Measurements from ENCODE around the gene SPX. TPM values are rescaled to one million over a fixed set of nuclear protein-coding genes. Genes with fewer than 3 reads are reported as not detected.

The SPX gene, protein sequence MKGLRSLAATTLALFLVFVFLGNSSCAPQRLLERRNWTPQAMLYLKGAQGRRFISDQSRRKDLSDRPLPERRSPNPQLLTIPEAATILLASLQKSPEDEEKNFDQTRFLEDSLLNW
- under 1 TPM; 0.36 to 0.94 TPM for total RNA-seq

GRCh38 chr12:21526053-21526452, at the start of gene SPX:
Gene SPX (plus strand): TSS chr12:21526296. CDS start chr12:21526473, 177 bp downstream.
- ChIA-PET POLR2A (no interaction called here), CTCF (interaction anchor here (1.8 kb wide), 1 partner anchor 154 kb away, joined by 6 read pairs; no protein-coding TSS in a partner anchor)
- H3K27me3 Mint-ChIP-seq, result peaks cover 21% of the 10 kb centered on the region
- peaks cover 4% of the 10 kb centered on the region for H3K9me3 Mint-ChIP-seq
- no peak for DNase-seq
- no peaks in the 10 kb centered on the region for H3K36me3 Mint-ChIP-seq
- intact Hi-C loops (cut with micrococcal nuclease), result loop anchor here (2.0 kb wide), 1 partner anchor 17 kb away; no protein-coding TSS in a partner anchor
- peaks cover 6% of the 10 kb centered on the region for H3K4me1 Mint-ChIP-seq (ENCODE audit: low read depth)
- no peak within 1 kb of the TSS for H3K27ac Mint-ChIP-seq
- peak within 1 kb of the TSS; percentile 73 for H3K4me3 Mint-ChIP-seq

GRCh38 chr12:21476949-21477348, 49.1 kb upstream of the SPX start:
- POLR2A ChIA-PET, result no interaction called here
- Mint-ChIP-seq H3K4me3 (no peak overlapping the region), H3K4me1 (ENCODE audit: low read depth) (peaks cover 14% of the 10 kb centered on the region), H3K9me3 (no peaks in the 10 kb centered on the region), H3K27me3 (no peaks in the 10 kb centered on the region), H3K36me3 (peaks cover 36% of the 10 kb centered on the region), H3K27ac (peak overlapping the region; percentile 73)
- intact Hi-C loops (cut with micrococcal nuclease), result loop anchor here (1.0 to 10.0 kb wide), 3 partner anchors 21 to 162 kb away; partner anchors contain the start of genes GOLT1B and RECQL
- CTCF ChIA-PET, result no interaction called here
- no peak for DNase-seq

DNA sequence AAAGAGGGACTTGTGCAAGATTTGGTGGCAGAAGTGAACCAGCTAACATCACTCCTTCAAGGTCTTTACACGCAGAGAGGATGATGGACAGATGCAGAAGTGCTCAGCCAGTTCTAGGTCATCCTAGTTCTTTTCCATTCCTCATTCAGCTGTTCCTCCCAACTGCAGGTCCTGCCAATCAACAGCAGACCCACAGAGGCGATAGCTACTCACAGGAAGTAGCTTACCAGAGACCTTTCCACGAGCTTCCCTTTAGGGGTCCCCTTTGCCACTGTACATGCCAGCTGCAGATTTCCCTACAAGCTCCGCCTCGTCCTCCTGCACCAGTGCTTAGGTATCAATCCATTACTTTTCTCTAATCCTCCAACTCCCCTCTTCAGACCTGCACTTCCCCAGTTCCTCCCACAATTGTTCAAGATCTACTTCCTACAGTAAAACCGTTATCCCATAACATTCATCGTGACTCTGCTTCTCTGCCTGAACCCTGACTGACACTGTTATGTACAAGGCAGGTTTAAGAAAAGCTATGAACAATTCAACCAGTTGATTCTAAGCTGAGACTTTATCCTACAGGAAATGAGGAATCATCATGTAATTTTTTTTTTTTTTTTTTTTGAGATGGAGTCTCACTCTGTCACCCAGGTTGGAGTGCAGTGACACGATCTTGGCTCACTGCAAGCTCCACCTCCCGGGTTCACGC, 47.2 kb upstream of the SPX start:
- no peaks in the 10 kb centered on the region for H3K9me3 Mint-ChIP-seq
- CTCF ChIA-PET, result interaction anchor here (1.6 kb wide), 1 partner anchor 15 kb away, joined by 4 read pairs; no protein-coding TSS in a partner anchor
- no peaks in the 10 kb centered on the region for H3K27me3 Mint-ChIP-seq
- peaks cover 14% of the 10 kb centered on the region for H3K4me1 Mint-ChIP-seq (ENCODE audit: low read depth)
- H3K4me3 Mint-ChIP-seq, result no peak overlapping the region
- peaks cover 24% of the 10 kb centered on the region for H3K36me3 Mint-ChIP-seq
- POLR2A ChIA-PET, result no interaction called here
- no peak for DNase-seq
- intact Hi-C loops (cut with micrococcal nuclease), result loop anchor here (10.0 kb wide), 1 partner anchor 164 kb away; no protein-coding TSS in a partner anchor
- no peak overlapping the region for H3K27ac Mint-ChIP-seq

DNA sequence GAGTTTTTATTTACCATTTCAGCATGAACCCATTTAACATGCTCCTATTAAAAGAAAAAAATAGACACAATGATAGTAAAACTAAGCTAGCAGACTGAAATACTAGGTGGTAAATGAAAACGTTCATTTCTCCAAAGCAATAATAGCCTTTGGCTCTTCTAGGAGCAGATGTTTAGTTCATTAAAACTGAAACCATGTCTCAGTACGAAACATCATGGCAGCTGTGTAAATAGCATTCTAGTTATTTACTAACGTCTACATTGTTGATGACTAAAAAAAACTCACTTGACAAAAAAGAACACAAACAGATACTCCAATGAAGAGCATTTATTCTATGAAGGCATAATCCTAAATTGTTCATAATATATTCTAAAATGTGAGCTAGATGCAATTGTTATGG, 42.6 kb upstream of the SPX start:
- intact Hi-C loops (cut with micrococcal nuclease), result no loop called here
- H3K36me3 Mint-ChIP-seq, result peaks cover 15% of the 10 kb centered on the region
- no peak for DNase-seq
- ChIA-PET CTCF (interaction anchor here (0.6 to 0.9 kb wide), 2 partner anchors 8 to 459 kb away, joined by 3 to 4 read pairs; no protein-coding TSS in a partner anchor), POLR2A (no interaction called here)
- H3K9me3 Mint-ChIP-seq, result no peaks in the 10 kb centered on the region
- no peak overlapping the region for H3K27ac Mint-ChIP-seq
- H3K4me1 Mint-ChIP-seq (ENCODE audit: low read depth), result peaks cover 4% of the 10 kb centered on the region
- H3K27me3 Mint-ChIP-seq, result no peaks in the 10 kb centered on the region
- no peak overlapping the region for H3K4me3 Mint-ChIP-seq

- Mint-ChIP-seq H3K27me3 (no peaks in the 10 kb centered on the region), H3K36me3 (peaks cover 34% of the 10 kb centered on the region), H3K27ac (no peak overlapping the region), H3K4me3 (no peak overlapping the region), H3K9me3 (no peaks in the 10 kb centered on the region), H3K4me1 (ENCODE audit: low read depth) (peaks cover 4% of the 10 kb centered on the region)
- intact Hi-C loops (cut with micrococcal nuclease), result no loop called here
- DNase-seq, result no peak
- CTCF ChIA-PET, result no interaction called here
- POLR2A ChIA-PET, result no interaction called here
Observed at GRCh38 chr12:21485998-21486397, 40.1 kb upstream of the SPX start.

- no peak for DNase-seq
- peaks cover 48% of the 10 kb centered on the region for H3K4me1 Mint-ChIP-seq (ENCODE audit: low read depth)
- H3K9me3 Mint-ChIP-seq, result no peaks in the 10 kb centered on the region
- ChIA-PET CTCF (no interaction called here), POLR2A (no interaction called here)
- intact Hi-C loops (cut with micrococcal nuclease), result loop anchor here (2.0 to 5.0 kb wide), 3 partner anchors 157 to 1128 kb away; partner anchors contain the start of genes CMAS, ETNK1 and LDHB
- H3K27ac Mint-ChIP-seq, result no peak overlapping the region
- H3K27me3 Mint-ChIP-seq, result no peaks in the 10 kb centered on the region
- H3K36me3 Mint-ChIP-seq, result peaks cover 44% of the 10 kb centered on the region
- peak overlapping the region; percentile 35 for H3K4me3 Mint-ChIP-seq
Observed at GRCh38 chr12:21499765-21500164, 26.3 kb upstream of the SPX start.

DNA sequence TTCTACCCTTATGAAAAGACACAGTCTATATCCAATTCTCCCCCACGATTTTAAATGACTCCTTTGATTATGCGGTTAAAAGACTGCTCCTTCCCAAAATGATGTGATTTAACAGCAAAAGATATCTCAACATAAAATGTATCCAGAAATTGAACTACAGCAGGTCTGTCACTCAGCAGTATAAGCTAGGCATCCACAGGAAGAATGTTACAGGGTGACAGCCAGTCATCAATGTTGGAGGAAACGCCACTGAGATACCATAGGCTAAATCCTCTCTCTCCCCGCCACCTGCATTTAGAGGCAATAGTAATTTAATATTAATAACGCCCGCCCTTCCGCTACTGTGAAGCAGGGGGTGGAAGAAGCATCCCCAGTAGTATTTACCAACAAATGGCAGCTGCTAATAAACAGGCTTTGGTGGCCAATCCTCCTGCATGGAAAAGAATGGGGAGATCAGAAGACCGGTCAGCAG, 25.3 kb upstream of the SPX start:
- H3K36me3 Mint-ChIP-seq, result peaks cover 36% of the 10 kb centered on the region
- H3K4me1 Mint-ChIP-seq (ENCODE audit: low read depth), result peaks cover 58% of the 10 kb centered on the region
- ChIA-PET POLR2A (interaction anchor here (0.6 to 3.0 kb wide), 6 partner anchors 10 to 546 kb away, joined by 3 to 26 read pairs (median 5); partner anchors contain the start of genes LDHB and PYROXD1), CTCF (interaction anchor here (1.4 kb wide), 1 partner anchor 180 kb away, joined by 9 read pairs; no protein-coding TSS in a partner anchor)
- no peaks in the 10 kb centered on the region for H3K27me3 Mint-ChIP-seq
- no peaks in the 10 kb centered on the region for H3K9me3 Mint-ChIP-seq
- intact Hi-C loops (cut with micrococcal nuclease), result loop anchor here (1.0 to 5.0 kb wide), 12 partner anchors 8 to 1126 kb away; partner anchors contain the start of genes C2CD5, CMAS, ETNK1 and LDHB
- DNase-seq, result no peak
- H3K4me3 Mint-ChIP-seq, result no peak overlapping the region
- no peak overlapping the region for H3K27ac Mint-ChIP-seq

DNA sequence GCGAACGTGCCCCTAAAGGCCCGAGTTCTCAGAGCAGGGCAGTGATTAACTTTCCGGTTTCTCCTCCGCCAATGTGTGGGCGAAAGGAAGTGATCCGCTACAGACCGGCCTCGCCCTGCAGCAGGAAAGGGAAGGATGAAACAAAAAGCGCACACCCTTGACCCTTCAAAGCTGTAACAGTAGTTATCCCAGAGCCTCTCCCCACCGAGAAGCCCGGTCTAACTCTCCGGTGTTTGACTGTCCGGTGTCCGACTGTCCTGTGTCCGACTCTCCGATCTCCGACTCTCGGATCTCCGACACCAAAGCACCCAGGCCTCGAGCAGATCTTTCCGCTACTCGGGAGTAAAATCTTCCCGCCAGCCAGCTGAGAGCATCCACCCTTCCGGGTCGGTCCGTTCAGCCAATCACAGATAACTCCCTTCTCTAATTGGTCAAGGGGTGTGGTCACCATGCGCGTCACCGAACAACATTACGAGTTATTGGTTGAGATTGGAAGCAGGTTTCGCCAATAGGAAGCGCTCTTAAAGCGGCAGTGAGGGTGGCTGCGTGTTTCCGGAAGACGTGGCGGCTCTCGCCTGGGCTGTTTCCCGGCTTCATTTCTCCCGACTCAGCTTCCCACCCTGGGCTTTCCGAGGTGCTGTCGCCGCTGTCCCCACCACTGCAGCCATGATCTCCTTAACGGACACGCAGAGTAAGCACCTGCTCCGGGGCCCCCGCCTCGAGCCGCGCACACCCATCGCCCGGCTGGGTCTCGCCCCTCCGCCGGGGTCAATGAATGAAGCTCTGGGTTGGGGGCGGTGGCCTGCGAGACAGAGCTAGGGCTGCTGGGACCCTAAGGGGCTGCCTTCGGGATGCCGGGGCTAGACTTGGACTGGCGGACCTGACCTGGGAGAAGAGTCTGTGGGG, 24.6 kb upstream of the SPX start, which contains the start of the genes GOLT1B and RECQL:
Gene GOLT1B, plus strand, starts transcription at position 532 of the 906 bp plus-strand sequence. Its CDS starts 135 bp downstream, at position 667.
Gene RECQL, minus strand, starts transcription at position 378 of the 906 bp plus-strand sequence. CDS start 2,065 bp downstream, outside the sequence.
- CTCF ChIA-PET, result interaction anchor here (1.4 kb wide), 1 partner anchor 179 kb away, joined by 9 read pairs; no protein-coding TSS in a partner anchor
- intact Hi-C loops (cut with micrococcal nuclease), result loop anchor here (1.0 to 5.0 kb wide), 12 partner anchors 8 to 1126 kb away; partner anchors contain the start of genes C2CD5, CMAS, ETNK1 and LDHB
- POLR2A ChIA-PET, result interaction anchor here (0.6 to 3.0 kb wide), 8 partner anchors 9 to 545 kb away, joined by 3 to 26 read pairs (median 5); partner anchors contain the start of genes LDHB and PYROXD1
- H3K27ac Mint-ChIP-seq, result no peak within 1 kb of the TSS
- no peak within 1 kb of the TSS for H3K4me3 Mint-ChIP-seq
- H3K36me3 Mint-ChIP-seq, result peaks cover 30% of the 10 kb centered on the region
- peak; percentile 95 for DNase-seq
- peaks cover 58% of the 10 kb centered on the region for H3K4me1 Mint-ChIP-seq (ENCODE audit: low read depth)
- no peaks in the 10 kb centered on the region for H3K27me3 Mint-ChIP-seq
- no peaks in the 10 kb centered on the region for H3K9me3 Mint-ChIP-seq

DNA sequence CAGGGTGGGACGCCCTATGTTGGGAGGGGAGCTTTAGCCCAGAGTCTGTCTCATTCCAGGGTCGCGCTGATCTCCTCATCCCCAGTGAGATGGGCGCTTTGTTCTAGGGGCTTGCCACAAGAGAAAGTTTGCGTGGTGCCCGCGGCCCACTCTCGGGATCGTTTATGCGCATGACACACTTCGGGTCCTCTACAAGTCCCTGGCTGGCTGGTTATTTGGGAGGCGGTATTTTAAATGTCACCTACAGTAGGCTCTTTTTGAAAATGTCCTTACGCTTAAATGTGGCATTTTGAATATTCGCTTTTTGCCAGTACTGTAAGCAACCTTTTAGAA, 24.0 kb upstream of the SPX start:
- intact Hi-C loops (cut with micrococcal nuclease), result loop anchor here (5.0 kb wide), 1 partner anchor 1125 kb away; the partner anchor contains the start of gene ETNK1

GRCh38 chr12:21502872-21503271, 23.2 kb upstream of the SPX start:
- POLR2A ChIA-PET, result interaction anchor here (1.9 to 3.0 kb wide), 3 partner anchors 8 to 155 kb away, joined by 5 to 26 read pairs (median 16); partner anchors contain the start of genes LDHB and PYROXD1

More for the DNA sequence above, 24.0 kb upstream of the SPX start:
- peak; percentile 55 for DNase-seq
- Mint-ChIP-seq H3K27ac (no peak overlapping the region), H3K36me3 (peaks cover 25% of the 10 kb centered on the region), H3K4me3 (no peak overlapping the region), H3K4me1 (ENCODE audit: low read depth) (peaks cover 55% of the 10 kb centered on the region), H3K27me3 (no peaks in the 10 kb centered on the region), H3K9me3 (no peaks in the 10 kb centered on the region)
- CTCF ChIA-PET, result interaction anchor here (1.4 kb wide), 1 partner anchor 178 kb away, joined by 9 read pairs; no protein-coding TSS in a partner anchor
- POLR2A ChIA-PET, result interaction anchor here (1.0 to 3.0 kb wide), 6 partner anchors 9 to 178 kb away, joined by 3 to 26 read pairs (median 6); partner anchors contain the start of genes LDHB and PYROXD1

DNA sequence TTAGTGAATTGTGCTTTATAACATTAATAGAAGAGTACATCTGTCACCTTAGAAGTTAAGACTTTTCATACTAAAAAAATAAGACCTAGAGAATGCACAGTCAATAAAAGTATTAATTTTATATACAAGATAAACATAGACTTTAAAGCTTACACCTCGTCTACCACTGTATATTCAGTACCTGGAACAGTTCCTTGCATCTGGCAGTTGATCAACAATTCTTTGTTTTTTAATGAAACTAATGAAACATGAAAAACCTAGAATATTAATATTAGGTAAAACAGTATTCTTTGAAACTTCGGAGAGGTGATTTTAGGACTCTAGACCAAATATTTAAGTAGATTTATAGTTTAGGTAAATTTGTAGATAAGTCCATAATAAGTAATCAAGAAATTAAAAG, 20.2 kb upstream of the SPX start:
- Mint-ChIP-seq H3K27me3 (no peaks in the 10 kb centered on the region), H3K4me1 (ENCODE audit: low read depth) (peaks cover 57% of the 10 kb centered on the region), H3K36me3 (peaks cover 27% of the 10 kb centered on the region), H3K27ac (no peak overlapping the region), H3K9me3 (no peaks in the 10 kb centered on the region), H3K4me3 (no peak overlapping the region)
- no peak for DNase-seq
- POLR2A ChIA-PET, result interaction anchor here (1.5 kb wide), 1 partner anchor 12 kb away, joined by 3 read pairs; no protein-coding TSS in a partner anchor
- CTCF ChIA-PET, result interaction anchor here (1.2 kb wide), 1 partner anchor 174 kb away, joined by 6 read pairs; no protein-coding TSS in a partner anchor
- intact Hi-C loops (cut with micrococcal nuclease), result no loop called here

More at GRCh38 chr12:21502872-21503271, 23.2 kb upstream of the SPX start:
- no peak for DNase-seq
- Mint-ChIP-seq H3K4me1 (ENCODE audit: low read depth) (peaks cover 51% of the 10 kb centered on the region), H3K4me3 (no peak overlapping the region), H3K27me3 (no peaks in the 10 kb centered on the region), H3K36me3 (peaks cover 20% of the 10 kb centered on the region), H3K27ac (no peak overlapping the region), H3K9me3 (no peaks in the 10 kb centered on the region)
- intact Hi-C loops (cut with micrococcal nuclease), result loop anchor here (5.0 kb wide), 1 partner anchor 1124 kb away; the partner anchor contains the start of gene ETNK1
- CTCF ChIA-PET, result no interaction called here

All from activated CD4-positive, alpha-beta memory T cell treated with anti-CD3 and anti-CD28 coated beads for 36 hours (primary cell).